ENCODE measurements around the gene LAMA5. TPM values are rescaled to one million over a fixed set of nuclear protein-coding genes. Genes with fewer than 3 reads are reported as not detected.

Gene LAMA5
- total and polyA plus RNA-seq, 2 experiments from 2014 or later: 201 to 298 TPM

DNA sequence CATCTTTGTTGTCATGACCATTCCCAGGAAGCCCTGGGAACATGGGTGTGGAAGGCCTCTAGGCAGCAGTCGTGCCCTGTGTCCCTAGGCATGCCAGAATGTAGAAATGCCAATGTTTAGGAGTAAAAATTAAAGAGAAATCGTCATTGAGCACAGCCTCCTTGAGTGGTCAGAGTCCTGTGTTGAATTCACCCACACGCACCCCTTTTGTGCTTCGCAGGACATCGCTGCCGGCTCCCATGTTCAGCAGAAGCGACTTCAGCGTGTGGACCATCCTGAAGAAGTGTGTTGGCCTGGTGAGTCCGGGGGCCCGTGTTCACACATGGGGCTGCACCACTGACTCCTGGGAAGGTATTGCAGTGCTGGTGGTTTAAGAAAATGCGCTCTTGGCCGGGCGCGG is 103.7 kb downstream of the LAMA5 start (continued):
- TF ChIP-seq EZH2phosphoT487 (IDR thresholded peaks at IDR 0.05; ENCODE audit: unreplicated experiment) (no peak), STAT1 (IDR thresholded peaks at IDR 0.05; ENCODE audit: unreplicated experiment) (no peak), POLR2AphosphoS5 (IDR thresholded peaks at IDR 0.05; ENCODE audit: low read depth) (no peak), CTCF (conservative IDR thresholded peaks at IDR 0.05; ENCODE audit: low read depth in 2 of 2) (no peak), REST (IDR thresholded peaks at IDR 0.05; ENCODE audit: unreplicated experiment) (no peak), EZH2 (IDR thresholded peaks at IDR 0.05; ENCODE audit: low read depth, unreplicated experiment) (no peak), ZNF114 (CRISPR knock-in tag; IDR thresholded peaks at IDR 0.05) (no peak)

- Mint-ChIP-seq H3K4me3 (no peak overlapping the region), H3K36me3 (ENCODE audit: low read depth) (peaks cover 56% of the 10 kb centered on the region), H3K9me3 (peaks cover 13% of the 10 kb centered on the region; the same call in 2 of the 3 replicates), H3K27me3 (ENCODE audit: insufficient read depth, low read depth, poor library complexity) (peaks cover 2% of the 10 kb centered on the region), H3K27ac (no peak overlapping the region), H3K4me1 (no peaks in the 10 kb centered on the region; the same call in 2 of the 3 replicates)
- Histone ChIP-seq H3K79me2 (replicated peaks; ENCODE audit: insufficient read depth) (peaks cover 7% of the 10 kb centered on the region; the same call in 1 of the 2 replicates), H3F3A (replicated peaks; ENCODE audit: low read depth) (no peaks in the 10 kb centered on the region), H3K27ac (ENCODE audit: low read depth) (no peak overlapping the region), H2AFZ (no peak overlapping the region), H3K36me3 (ENCODE audit: insufficient read depth) (peaks cover 16% of the 10 kb centered on the region), H3K27me3 (ENCODE audit: insufficient read depth) (no peaks in the 10 kb centered on the region), H3K4me1 (ENCODE audit: insufficient read depth) (no peaks in the 10 kb centered on the region), H3K4me3 (no peak overlapping the region), H3K9me2 (ENCODE audit: insufficient read depth) (no peaks in the 10 kb centered on the region), H3K4me2 (no peak overlapping the region), H4K20me1 (replicated peaks; ENCODE audit: insufficient read depth) (no peaks in the 10 kb centered on the region; the same call in 1 of the 2 replicates)
- no peak for ATAC-seq
- TF ChIP-seq, protein P1, sequence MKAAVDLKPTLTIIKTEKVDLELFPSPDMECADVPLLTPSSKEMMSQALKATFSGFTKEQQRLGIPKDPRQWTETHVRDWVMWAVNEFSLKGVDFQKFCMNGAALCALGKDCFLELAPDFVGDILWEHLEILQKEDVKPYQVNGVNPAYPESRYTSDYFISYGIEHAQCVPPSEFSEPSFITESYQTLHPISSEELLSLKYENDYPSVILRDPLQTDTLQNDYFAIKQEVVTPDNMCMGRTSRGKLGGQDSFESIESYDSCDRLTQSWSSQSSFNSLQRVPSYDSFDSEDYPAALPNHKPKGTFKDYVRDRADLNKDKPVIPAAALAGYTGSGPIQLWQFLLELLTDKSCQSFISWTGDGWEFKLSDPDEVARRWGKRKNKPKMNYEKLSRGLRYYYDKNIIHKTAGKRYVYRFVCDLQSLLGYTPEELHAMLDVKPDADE (IDR thresholded peaks at IDR 0.05): no peak
- no peak for DNase-seq (ENCODE audit: low spot score)
Measured at GRCh38 chr20:62262064-62262463, 105.0 kb downstream of the LAMA5 start.

Data from GM23338 (cell line).